H1 (cell line): ENCODE measurements around the gene S100P. TPM values are rescaled to one million over a fixed set of nuclear protein-coding genes. Genes with fewer than 3 reads are reported as not detected.

Experiments used
- CTCF ChIA-PET: fragments of 300-600 bp; sonication (Branson Sonifier 250); formaldehyde crosslinking; loops from one replicate; lab custom pipeline; 2021; ENCODE audit not compliant: partially characterized antibody; lab: Charles Lee
- POLR2A ChIA-PET: fragments of 300-600 bp; sonication (Branson Sonifier 250); formaldehyde crosslinking; loops from one replicate; lab custom pipeline; 2021; ENCODE audit warnings: inconsistent platforms; ENCODE audit not compliant: partially characterized antibody; lab: Charles Lee
- DNase-seq, 2 experiments: peaks; one replicate each; pipeline versions ENCODE4 v3.0.0 to v3.0.0-alpha.2; 2010 to 2022; ENCODE audit warnings: low spot score in 2 of 2, low read depth in 1 of 2, mixed read lengths in 1 of 2
- FAIRE-seq: peaks from 2 replicates; lab custom pipeline; 2011; peaks lifted over from hg19 to GRCh38; lab: Jason Lieb, UNC
- H2AFZ ChIP-seq: 2 replicates; pipeline ENCODE4 v1.8.1; 2012; ENCODE audit warnings: low read length, inconsistent platforms
- H2AK5ac ChIP-seq: 2 replicates; pipeline ENCODE4 v1.6.1; 2013; ENCODE audit warnings: low read depth, low read length
- H2BK120ac ChIP-seq: replicated peaks from 2 replicates; pipeline ENCODE3; 2013; ENCODE audit warnings: low read depth, low read length, inconsistent platforms
- H2BK12ac ChIP-seq: 2 replicates; pipeline ENCODE4 v1.6.1; 2013; ENCODE audit warnings: low read depth, low read length
- H2BK15ac ChIP-seq: 2 replicates; pipeline ENCODE4 v1.6.1; 2013; ENCODE audit warnings: low read length
- H2BK20ac ChIP-seq: 2 replicates; pipeline ENCODE4 v1.6.1; 2013; ENCODE audit warnings: low read length
- H2BK5ac ChIP-seq: 2 replicates; pipeline ENCODE4 v1.6.1; 2013; ENCODE audit warnings: low read depth, low read length
- H3K14ac ChIP-seq: 2 replicates; pipeline ENCODE4 v1.6.1; 2013; ENCODE audit warnings: inconsistent platforms; ENCODE audit not compliant: insufficient read length
- H3K18ac ChIP-seq: 2 replicates; pipeline ENCODE4 v1.6.1; 2013; ENCODE audit warnings: low read length; ENCODE audit errors: extremely low read depth
- H3K23ac ChIP-seq: 2 replicates; pipeline ENCODE4 v1.6.1; 2013; ENCODE audit warnings: inconsistent platforms; ENCODE audit not compliant: insufficient read length
- H3K23me2 ChIP-seq: 2 replicates; pipeline ENCODE4 v1.6.1; 2013; ENCODE audit warnings: low read depth, low read length
- H3K27ac ChIP-seq: 2 replicates; pipeline ENCODE4 v1.6.1; 2011; ENCODE audit warnings: low read depth, low read length, inconsistent platforms
- H3K27me3 ChIP-seq, 4 experiments: replicated peaks in 1 of 4; 1 replicate in 1 of 4; 2 replicates in 3 of 4; pipeline versions ENCODE4 v1.6.1 to v1.8.1; 2011 to 2013; ENCODE audit warnings: low read length in 3 of 4, mild to moderate bottlenecking in 3 of 4, inconsistent platforms in 2 of 4, mixed read lengths in 2 of 4, moderate library complexity in 1 of 4; ENCODE audit not compliant: control insufficient read depth in 3 of 4, insufficient read depth in 3 of 4; ENCODE audit errors: extremely low read depth in 1 of 4
- H3K36me3 ChIP-seq, 4 experiments: 2 replicates each; pipeline versions ENCODE4 v1.6.1 to v1.8.1; 2011 to 2013; ENCODE audit warnings: mild to moderate bottlenecking in 4 of 4, low read length in 3 of 4, moderate library complexity in 2 of 4, control low read depth in 1 of 4, inconsistent platforms in 1 of 4; ENCODE audit not compliant: insufficient read depth in 4 of 4, control insufficient read depth in 2 of 4
- H3K4ac ChIP-seq: replicated peaks from 2 replicates; pipeline ENCODE3; 2013; ENCODE audit warnings: low read length, low read depth, mixed read lengths, inconsistent platforms; ENCODE audit not compliant: insufficient read length
- H3K4me1 ChIP-seq, 4 experiments: replicated peaks in 1 of 4; 1 replicate in 1 of 4; 2 replicates in 3 of 4; pipeline versions ENCODE4 v1.6.1 to v1.8.1; 2011 to 2013; ENCODE audit warnings: low read length in 3 of 4, inconsistent platforms in 2 of 4, mixed read lengths in 1 of 4; ENCODE audit not compliant: insufficient read depth in 4 of 4, control insufficient read depth in 3 of 4
- H3K4me2 ChIP-seq, 2 experiments: 2 replicates each; pipeline versions ENCODE4 v1.6.1 to v1.8.1; 2011 to 2013; ENCODE audit warnings: low read depth in 2 of 2, low read length in 2 of 2, control low read depth in 1 of 2, inconsistent platforms in 1 of 2, mild to moderate bottlenecking in 1 of 2; ENCODE audit not compliant: insufficient read depth in 1 of 2
- H3K4me3 ChIP-seq, 4 experiments: fragments of 200-600, 300-600 bp in 1 of 4; sonication (generic), shearing (Covaris generic), sonication (Bioruptor Twin) in 1 of 4; 2 replicates each; pipeline versions ENCODE4 v1.5.1 to v1.8.1; 2011 to 2016; ENCODE audit warnings: low read length in 4 of 4, low read depth in 3 of 4, control low read depth in 2 of 4, inconsistent platforms in 2 of 4, mild to moderate bottlenecking in 2 of 4, mixed read lengths in 1 of 4, moderate library complexity in 1 of 4; ENCODE audit not compliant: insufficient read depth in 2 of 4; ENCODE audit errors: extremely low read depth in 1 of 4
- H3K56ac ChIP-seq: replicated peaks from 2 replicates; pipeline ENCODE3; 2013; ENCODE audit warnings: low read depth, mild to moderate bottlenecking, mixed read lengths, low read length, inconsistent platforms; ENCODE audit not compliant: insufficient read length
- H3K79me1 ChIP-seq: 2 replicates; pipeline ENCODE4 v1.6.1; 2013; ENCODE audit warnings: low read depth, low read length, control low read depth
- H3K79me2 ChIP-seq, 2 experiments: 2 replicates each; pipeline versions ENCODE4 v1.6.1 to v1.8.1; 2012 to 2013; ENCODE audit warnings: low read length in 2 of 2, mild to moderate bottlenecking in 2 of 2, inconsistent platforms in 1 of 2; ENCODE audit not compliant: insufficient read depth in 2 of 2, control insufficient read depth in 1 of 2
- H3K9ac ChIP-seq, 4 experiments: replicated peaks in 1 of 4; 1 replicate in 1 of 4; 2 replicates in 3 of 4; pipeline versions ENCODE4 v1.6.1 to v1.8.1; 2011 to 2013; ENCODE audit warnings: low read depth in 3 of 4, low read length in 3 of 4, control low read depth in 2 of 4, mild to moderate bottlenecking in 2 of 4, moderate library complexity in 2 of 4, inconsistent platforms in 1 of 4; ENCODE audit errors: extremely low read depth in 1 of 4
- H3K9me3 ChIP-seq, 2 experiments: 2 replicates each; pipeline versions ENCODE4 v1.6.1 to v1.8.1; 2012 to 2013; ENCODE audit warnings: mild to moderate bottlenecking in 2 of 2, moderate library complexity in 2 of 2, control low read depth in 1 of 2, inconsistent platforms in 1 of 2, low read depth in 1 of 2, low read length in 1 of 2, mixed read lengths in 1 of 2; ENCODE audit not compliant: insufficient read depth in 2 of 2
- H4K20me1 ChIP-seq, 2 experiments: replicated peaks in 1 of 2; 2 replicates each; pipeline versions ENCODE3 to v1.8.1; 2011 to 2013; ENCODE audit warnings: inconsistent platforms in 2 of 2, low read length in 2 of 2, mild to moderate bottlenecking in 1 of 2; ENCODE audit not compliant: insufficient read depth in 2 of 2, control insufficient read depth in 1 of 2
- H4K5ac ChIP-seq: 2 replicates; pipeline ENCODE4 v1.6.1; 2013; ENCODE audit warnings: low read length, low read depth, mixed read lengths, inconsistent platforms; ENCODE audit not compliant: insufficient read length
- H4K8ac ChIP-seq: 2 replicates; pipeline ENCODE4 v1.8.0; 2013; ENCODE audit warnings: mild to moderate bottlenecking, moderate library complexity, low read length, inconsistent platforms; ENCODE audit not compliant: insufficient read depth; ENCODE audit errors: extremely low read depth
- H4K91ac ChIP-seq: replicated peaks from 2 replicates; pipeline ENCODE3; 2013; ENCODE audit warnings: low read length, mixed read lengths, inconsistent platforms; ENCODE audit not compliant: insufficient read length
- HDAC2 ChIP-seq, 2 experiments: fragments of 300-600 bp in 1 of 2; sonication (generic) in 1 of 2; IDR thresholded peaks; 2 replicates each; pipeline ENCODE4 v1.6.1; 2011 to 2012; ENCODE audit warnings: low read depth in 2 of 2, low read length in 2 of 2, mild to moderate bottlenecking in 2 of 2, moderate library complexity in 2 of 2, borderline replicate concordance in 1 of 2, inconsistent platforms in 1 of 2
- RAD21 ChIP-seq, 2 experiments: IDR thresholded peaks in 1 of 2; conservative IDR thresholded peaks in 1 of 2; 2 replicates each; pipeline ENCODE4 v1.6.1; 2011; ENCODE audit warnings: low read depth in 2 of 2, low read length in 2 of 2, improper control_type of control experiment in 1 of 2, inconsistent platforms in 1 of 2, mild to moderate bottlenecking in 1 of 2, moderate library complexity in 1 of 2
- YY1 ChIP-seq: IDR thresholded peaks from 2 replicates; pipeline ENCODE4 v1.6.1; 2011; ENCODE audit warnings: low read depth, mild to moderate bottlenecking, low read length
- WGBS, 2 experiments: shearing (Covaris generic) in 1 of 2; methylation state at CpG; one replicate each; pipeline versions ENCODE4 v1.1.6 to v1.1.7; 2013 to 2015; ENCODE audit warnings: low lambda C conversion rate in 2 of 2, mixed read lengths in 2 of 2, inconsistent platforms in 1 of 2, low coverage in 1 of 2, missing lambda C conversion rate in 1 of 2; ENCODE audit not compliant: insufficient replicate concordance in 2 of 2, insufficient coverage in 1 of 2, insufficient read length in 1 of 2; ENCODE audit errors: extremely low coverage in 1 of 2, missing lambda C conversion rate in 1 of 2; 5-methylcytosine and 5-hydroxymethylcytosine counted together
- polyA plus RNA-seq, 7 experiments: library from polyadenylated mRNA; depleted of rRNA in 3 of 7; stranded (reverse) in 5 of 7; unstranded in 2 of 7; fragments of >200 nt in 5 of 7; fragments of 200-250 nt in 2 of 7; gene quantifications; 1 replicate in 5 of 7; 2 replicates in 1 of 7; 4 replicates in 1 of 7; pipeline versions ENCODE4 v1.2.1 to v1.2.3, GENCODE V29; 2011 to 2013; ENCODE audit warnings: missing spikeins in 2 of 7, mixed read lengths in 2 of 7
- total RNA-seq: library from RNA; stranded (reverse); fragmentation: NEBNext Ultra II Directional; extraction: Animal tissue kit (Norgen Biotek cat#: 25700); gene quantifications from 2 replicates; pipeline ENCODE4 v1.2.1, GENCODE V29; 2021

Gene S100P
- total and polyA plus RNA-seq, 2 of the 8 experiments (the other 6 are each of a cell fraction or from before 2014, with no cell fraction given), result not detected

- Histone ChIP-seq H3K4me3 (no peak overlapping the region), H3K23ac (no peak overlapping the region), H3K18ac (no peak overlapping the region), H3K4ac (no peak overlapping the region), H3K36me3 (no peaks in the 10 kb centered on the region), H2BK120ac (no peak overlapping the region), H4K20me1 (peaks cover 3% of the 10 kb centered on the region in 2 experiments), H2AFZ (no peak overlapping the region), H2AK5ac (no peak overlapping the region), H3K79me2 (peaks cover 0 to 20% of the 10 kb centered on the region in 2 experiments; a peak in 2 of 4 replicates), H4K5ac (no peak overlapping the region), H3K56ac (no peak overlapping the region), H4K91ac (no peak overlapping the region), H3K4me2 (no peak overlapping the region), H3K23me2 (peaks cover 6% of the 10 kb centered on the region), H2BK5ac (no peak overlapping the region), H3K9ac (no peak overlapping the region), H3K27me3 (no peaks in the 10 kb centered on the region; a peak in 2 of 7 replicates), H2BK20ac (no peak overlapping the region)
- DNase-seq (no peak), FAIRE-seq (no peak)
- POLR2A ChIA-PET, result interaction anchor here (1.0 kb wide), 1 partner anchor 190 kb away, joined by 3 read pairs; no protein-coding TSS in a partner anchor
- no peak for TF ChIP-seq YY1
- no peak for TF ChIP-seq RAD21 (IDR thresholded peaks at IDR 0.05 in 1 of 2, conservative IDR thresholded peaks at IDR 0.05 in 1 of 2; ENCODE audit: low read depth in 2 of 2, low read length in 2 of 2)
- no peak for TF ChIP-seq HDAC2 (IDR thresholded peaks at IDR 0.05; ENCODE audit: borderline replicate concordance in 1 of 2, low read depth in 2 of 2, low read length in 2 of 2)
- TF ChIP-seq, all 59 proteins: peak for 0
- Histone ChIP-seq H2BK15ac (no peak overlapping the region), H3K27ac (no peak overlapping the region), H3K79me1 (peaks cover 5% of the 10 kb centered on the region), H2BK12ac (no peak overlapping the region), H3K9me3 (no peaks in the 10 kb centered on the region), H3K14ac (no peak overlapping the region), H3K4me1 (peaks cover 0 to 4% (median 0%) of the 10 kb centered on the region in 4 experiments; a peak in 2 of 7 replicates), H4K8ac (no peak overlapping the region)
- CTCF ChIA-PET, result interaction anchor here (0.6 to 11.1 kb wide), 14 partner anchors 11 to 351 kb away, joined by 3 to 182 read pairs (median 4); no protein-coding TSS in a partner anchor
- WGBS, 2 experiments, result 85% methylated on average over 7 of the region's 7 CpGs; no CpG with 5 or more reads in 1 of the 2 experiments
Observed at GRCh38 chr4:6718932-6719610, 25.4 kb downstream of the S100P start.
